ENCODE data around the gene EGLN1. TPM values are rescaled to one million over a fixed set of nuclear protein-coding genes. Genes with fewer than 3 reads are reported as not detected.

The EGLN1 gene
- polyA plus RNA-seq, 1 of the 3 experiments (the other 2 are of a cell fraction) = 10.7 TPM

GRCh38 chr1:231319080-231319479, 103.0 kb downstream of the EGLN1 start:
- ChIA-PET POLR2A (no interaction called here), CTCF (no interaction called here)
- WGBS (ENCODE audit: low lambda C conversion rate) = 81% methylated on average over 9 of the region's 9 CpGs

More at GRCh38 chr1:231319080-231319479, 103.0 kb downstream of the EGLN1 start:
- Histone ChIP-seq H3K27me3 (ENCODE audit: insufficient read depth) (no peaks in the 10 kb centered on the region), H3K9ac (no peak overlapping the region), H3K79me2 (ENCODE audit: insufficient read depth) (no peaks in the 10 kb centered on the region), H3K4me2 (no peak overlapping the region), H3K36me3 (replicated peaks in 1 of 2; ENCODE audit: control insufficient read depth in 1 of 2, insufficient read depth in 2 of 2, low read length in 1 of 2) (no peaks in the 10 kb centered on the region), H3K9me2 (no peaks in the 10 kb centered on the region), H2AFZ (ENCODE audit: low read depth) (no peak overlapping the region), H3K27ac (ENCODE audit: low read depth in 2 of 2, low read length in 1 of 2) (no peak overlapping the region), H4K20me1 (ENCODE audit: insufficient read depth) (no peaks in the 10 kb centered on the region), H3K4me1 (ENCODE audit: control insufficient read depth in 1 of 2, insufficient read depth in 2 of 2, low read depth in 1 of 2, low read length in 1 of 2) (no peaks in the 10 kb centered on the region), H3F3A (replicated peaks; ENCODE audit: insufficient read depth) (no peaks in the 10 kb centered on the region), H3K9me3 (no peaks in the 10 kb centered on the region), H3K4me3 (ENCODE audit: low read depth in 2 of 2, low read length in 1 of 2) (no peak overlapping the region)
- TF ChIP-seq ELF1 (IDR thresholded peaks at IDR 0.05) (no peak), RCOR1 (IDR thresholded peaks at IDR 0.05; ENCODE audit: low read length) (no peak), JUND (IDR thresholded peaks at IDR 0.05) (no peak), CHD2 (IDR thresholded peaks at IDR 0.05; ENCODE audit: low read length, partially characterized antibody) (no peak), GATA2 (CRISPR knock-in tag; IDR thresholded peaks at IDR 0.05) (no peak), CTCF (IDR thresholded peaks at IDR 0.05) (no peak), MAX (IDR thresholded peaks at IDR 0.05; ENCODE audit: low read depth) (no peak), PBX3 (IDR thresholded peaks at IDR 0.05) (no peak), YY1 (IDR thresholded peaks at IDR 0.05; ENCODE audit: low read depth) (no peak), NRF1 (IDR thresholded peaks at IDR 0.05; ENCODE audit: low read depth, low read length) (no peak), GABPA (IDR thresholded peaks at IDR 0.05; ENCODE audit: low read depth) (no peak), TEAD4 (IDR thresholded peaks at IDR 0.05; ENCODE audit: borderline replicate concordance, insufficient read depth) (no peak), RAD21 (IDR thresholded peaks at IDR 0.05; ENCODE audit: low read length) (no peak), ZBTB33 (IDR thresholded peaks at IDR 0.05; ENCODE audit: borderline replicate concordance, low read depth) (no peak), TCF12 (IDR thresholded peaks at IDR 0.05) (no peak)
- no peak for DNase-seq

All from SK-N-SH (cell line).